KMS-11 (cell line): Measurements from ENCODE around the gene ADGRV1.

Experiments
- H2AFZ ChIP-seq: fragments of 200-600 bp; sonication (generic); 2 replicates; pipeline ENCODE4 v1.6.1; 2016; ENCODE audit warnings: antibody characterized with exemption, mixed run types, low read depth
- H3K27ac ChIP-seq: fragments of 200-600 bp; sonication (generic); 2 replicates; pipeline ENCODE4 v1.6.1; 2016; ENCODE audit warnings: mild to moderate bottlenecking, mixed run types
- H3K27me3 ChIP-seq: fragments of 200-600 bp; sonication (generic); 2 replicates; pipeline ENCODE4 v1.6.1; 2017; ENCODE audit warnings: mild to moderate bottlenecking, low read depth, mixed run types, moderate library complexity; ENCODE audit not compliant: insufficient read depth
- H3K36me3 ChIP-seq: fragments of 200-600 bp; sonication (generic); 2 replicates; pipeline ENCODE4 v1.6.1; 2017; ENCODE audit warnings: mild to moderate bottlenecking, mixed run types; ENCODE audit not compliant: insufficient read depth
- H3K4me1 ChIP-seq: fragments of 200-600 bp; sonication (generic); 2 replicates; pipeline ENCODE4 v1.6.1; 2016; ENCODE audit warnings: mild to moderate bottlenecking, low read depth, mixed run types; ENCODE audit not compliant: poor library complexity, severe bottlenecking
- H3K4me2 ChIP-seq: fragments of 200-600 bp; sonication (generic); 2 replicates; pipeline ENCODE4 v1.7.0; 2016; ENCODE audit warnings: mild to moderate bottlenecking, mixed run types
- H3K4me3 ChIP-seq: fragments of 200-600 bp; sonication (generic); IDR thresholded peaks from 2 replicates; pipeline ENCODE4 v1.6.1; 2017; ENCODE audit warnings: low read depth, low read length, mixed read lengths; ENCODE audit not compliant: insufficient read depth
- H3K79me2 ChIP-seq: fragments of 200-600 bp; sonication (generic); 2 replicates; pipeline ENCODE4 v1.6.1; 2016; ENCODE audit warnings: low read depth, mixed run types; ENCODE audit not compliant: insufficient read depth
- H3K9ac ChIP-seq: fragments of 200-600 bp; sonication (generic); 2 replicates; pipeline ENCODE4 v1.6.1; 2016; ENCODE audit warnings: mild to moderate bottlenecking, mixed run types
- H4K20me1 ChIP-seq: fragments of 200-600 bp; sonication (generic); 2 replicates; pipeline ENCODE4 v1.6.1; 2016; ENCODE audit warnings: mild to moderate bottlenecking, mixed run types; ENCODE audit not compliant: insufficient read depth
- TF ChIP-seq, protein P1 (sequence below): fragments of 200-600 bp; sonication (generic); conservative IDR thresholded peaks from 2 replicates; pipeline ENCODE4 v1.6.1; 2017; ENCODE audit warnings: low read depth, mild to moderate bottlenecking, antibody characterized with exemption, low read length, moderate library complexity, mixed read lengths

Gene ADGRV1, protein sequence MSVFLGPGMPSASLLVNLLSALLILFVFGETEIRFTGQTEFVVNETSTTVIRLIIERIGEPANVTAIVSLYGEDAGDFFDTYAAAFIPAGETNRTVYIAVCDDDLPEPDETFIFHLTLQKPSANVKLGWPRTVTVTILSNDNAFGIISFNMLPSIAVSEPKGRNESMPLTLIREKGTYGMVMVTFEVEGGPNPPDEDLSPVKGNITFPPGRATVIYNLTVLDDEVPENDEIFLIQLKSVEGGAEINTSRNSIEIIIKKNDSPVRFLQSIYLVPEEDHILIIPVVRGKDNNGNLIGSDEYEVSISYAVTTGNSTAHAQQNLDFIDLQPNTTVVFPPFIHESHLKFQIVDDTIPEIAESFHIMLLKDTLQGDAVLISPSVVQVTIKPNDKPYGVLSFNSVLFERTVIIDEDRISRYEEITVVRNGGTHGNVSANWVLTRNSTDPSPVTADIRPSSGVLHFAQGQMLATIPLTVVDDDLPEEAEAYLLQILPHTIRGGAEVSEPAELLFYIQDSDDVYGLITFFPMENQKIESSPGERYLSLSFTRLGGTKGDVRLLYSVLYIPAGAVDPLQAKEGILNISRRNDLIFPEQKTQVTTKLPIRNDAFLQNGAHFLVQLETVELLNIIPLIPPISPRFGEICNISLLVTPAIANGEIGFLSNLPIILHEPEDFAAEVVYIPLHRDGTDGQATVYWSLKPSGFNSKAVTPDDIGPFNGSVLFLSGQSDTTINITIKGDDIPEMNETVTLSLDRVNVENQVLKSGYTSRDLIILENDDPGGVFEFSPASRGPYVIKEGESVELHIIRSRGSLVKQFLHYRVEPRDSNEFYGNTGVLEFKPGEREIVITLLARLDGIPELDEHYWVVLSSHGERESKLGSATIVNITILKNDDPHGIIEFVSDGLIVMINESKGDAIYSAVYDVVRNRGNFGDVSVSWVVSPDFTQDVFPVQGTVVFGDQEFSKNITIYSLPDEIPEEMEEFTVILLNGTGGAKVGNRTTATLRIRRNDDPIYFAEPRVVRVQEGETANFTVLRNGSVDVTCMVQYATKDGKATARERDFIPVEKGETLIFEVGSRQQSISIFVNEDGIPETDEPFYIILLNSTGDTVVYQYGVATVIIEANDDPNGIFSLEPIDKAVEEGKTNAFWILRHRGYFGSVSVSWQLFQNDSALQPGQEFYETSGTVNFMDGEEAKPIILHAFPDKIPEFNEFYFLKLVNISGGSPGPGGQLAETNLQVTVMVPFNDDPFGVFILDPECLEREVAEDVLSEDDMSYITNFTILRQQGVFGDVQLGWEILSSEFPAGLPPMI (N-terminal part only)

DNA sequence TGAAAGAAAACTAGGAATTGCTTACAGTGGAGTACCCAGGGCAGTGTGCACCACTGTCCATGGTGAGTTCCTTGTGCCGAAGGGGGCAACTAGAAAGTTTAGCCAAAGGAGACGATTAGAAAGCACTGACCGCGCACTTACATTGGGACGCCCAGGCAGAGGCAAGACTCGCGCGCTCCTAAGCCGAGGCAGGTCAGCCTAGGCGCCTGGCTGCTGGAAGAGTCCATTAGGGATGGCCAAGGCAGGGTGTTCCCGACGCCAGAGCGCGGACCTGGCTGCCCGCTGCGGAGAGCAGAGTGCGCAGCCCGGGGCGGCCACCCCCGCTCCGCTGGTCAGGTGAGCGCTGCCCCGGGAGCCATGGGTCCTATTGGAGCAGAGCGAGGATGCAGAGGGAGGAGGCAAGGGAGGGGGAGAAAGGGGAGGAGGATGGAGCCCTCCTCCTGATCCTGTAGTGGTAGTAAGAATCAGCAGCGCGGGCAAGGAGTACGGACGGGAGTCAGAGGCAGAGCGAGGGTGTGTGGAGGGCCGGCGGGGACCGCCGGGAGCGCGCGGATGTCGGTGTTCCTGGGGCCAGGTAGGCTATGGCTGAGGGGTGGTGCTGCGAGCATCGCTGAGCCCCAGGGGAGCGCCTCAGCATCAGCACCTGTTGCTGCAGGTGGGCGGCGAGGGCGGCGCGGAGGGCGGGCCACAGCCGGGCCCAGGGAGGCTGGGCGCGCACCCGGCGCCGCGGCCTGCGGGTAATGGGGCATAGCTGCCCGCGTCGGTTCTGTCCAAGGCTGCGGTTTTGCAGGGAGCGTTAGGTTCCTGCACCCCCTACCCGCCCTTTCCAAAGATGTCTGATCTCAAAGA lies at the start of gene ADGRV1:
TSS of gene ADGRV1 (plus strand) at position 454 of the 849 bp plus-strand sequence. CDS start at position 553, 99 bp downstream.
- Histone ChIP-seq H3K4me2 (no peak within 1 kb of the TSS), H3K79me2 (no peaks in the 10 kb centered on the region), H3K27me3 (no peaks in the 10 kb centered on the region), H3K9ac (no peak within 1 kb of the TSS), H3K4me1 (no peaks in the 10 kb centered on the region), H4K20me1 (no peaks in the 10 kb centered on the region), H3K4me3 (no peak within 1 kb of the TSS), H2AFZ (no peak within 1 kb of the TSS), H3K36me3 (no peaks in the 10 kb centered on the region), H3K27ac (no peak within 1 kb of the TSS)
- TF ChIP-seq, protein P1, sequence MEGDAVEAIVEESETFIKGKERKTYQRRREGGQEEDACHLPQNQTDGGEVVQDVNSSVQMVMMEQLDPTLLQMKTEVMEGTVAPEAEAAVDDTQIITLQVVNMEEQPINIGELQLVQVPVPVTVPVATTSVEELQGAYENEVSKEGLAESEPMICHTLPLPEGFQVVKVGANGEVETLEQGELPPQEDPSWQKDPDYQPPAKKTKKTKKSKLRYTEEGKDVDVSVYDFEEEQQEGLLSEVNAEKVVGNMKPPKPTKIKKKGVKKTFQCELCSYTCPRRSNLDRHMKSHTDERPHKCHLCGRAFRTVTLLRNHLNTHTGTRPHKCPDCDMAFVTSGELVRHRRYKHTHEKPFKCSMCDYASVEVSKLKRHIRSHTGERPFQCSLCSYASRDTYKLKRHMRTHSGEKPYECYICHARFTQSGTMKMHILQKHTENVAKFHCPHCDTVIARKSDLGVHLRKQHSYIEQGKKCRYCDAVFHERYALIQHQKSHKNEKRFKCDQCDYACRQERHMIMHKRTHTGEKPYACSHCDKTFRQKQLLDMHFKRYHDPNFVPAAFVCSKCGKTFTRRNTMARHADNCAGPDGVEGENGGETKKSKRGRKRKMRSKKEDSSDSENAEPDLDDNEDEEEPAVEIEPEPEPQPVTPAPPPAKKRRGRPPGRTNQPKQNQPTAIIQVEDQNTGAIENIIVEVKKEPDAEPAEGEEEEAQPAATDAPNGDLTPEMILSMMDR, result no peak

DNA sequence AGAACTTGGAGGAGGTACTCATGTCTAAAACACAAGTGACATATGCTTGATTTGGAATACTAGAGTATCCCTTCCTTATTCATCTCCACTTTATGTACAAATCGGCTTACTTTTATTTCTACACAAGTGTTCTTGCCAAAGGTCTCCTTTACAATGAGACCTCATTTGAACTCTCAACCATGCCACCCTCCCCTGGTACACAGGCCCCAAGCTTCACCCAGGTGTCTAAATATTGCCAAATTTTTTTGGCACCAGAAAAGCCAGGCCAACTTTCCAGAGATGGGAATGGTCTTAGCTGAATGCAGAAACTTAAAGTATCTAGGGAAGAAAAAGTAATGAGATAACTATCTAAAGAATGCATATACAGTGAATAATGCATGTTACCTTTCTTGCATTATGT lies 48.2 kb upstream of the ADGRV1 start:
- no peak overlapping the region for H3K4me3 ChIP-seq
- H3K4me2 ChIP-seq, result no peak overlapping the region
- H3K27ac ChIP-seq, result no peak overlapping the region
- no peaks in the 10 kb centered on the region for H4K20me1 ChIP-seq
- no peaks in the 10 kb centered on the region for H3K79me2 ChIP-seq
- no peaks in the 10 kb centered on the region for H3K27me3 ChIP-seq
- TF ChIP-seq, protein P1, result no peak
- no peaks in the 10 kb centered on the region for H3K4me1 ChIP-seq
- no peak overlapping the region for H3K9ac ChIP-seq
- H2AFZ ChIP-seq, result no peak overlapping the region
- H3K36me3 ChIP-seq, result no peaks in the 10 kb centered on the region

DNA sequence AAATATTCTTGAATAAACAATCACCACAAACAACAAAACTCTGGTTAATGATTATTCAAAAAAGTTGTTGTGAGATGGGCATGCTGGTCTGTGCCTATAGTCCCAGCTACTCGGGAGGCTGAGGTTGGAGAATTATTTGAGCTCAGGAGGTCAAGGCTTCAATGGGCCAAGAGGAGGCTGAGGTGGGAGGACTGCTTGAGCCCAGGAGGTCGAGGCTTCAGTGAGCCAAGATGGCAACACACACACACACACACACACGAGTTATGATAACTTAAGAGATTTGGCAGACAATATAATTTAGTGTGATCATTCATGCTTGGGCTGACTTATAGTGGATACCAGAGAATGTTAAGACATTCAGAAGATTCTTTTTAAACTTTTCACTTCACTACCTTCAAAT lies 44.1 kb upstream of the ADGRV1 start:
- Histone ChIP-seq H3K27ac (no peak overlapping the region), H2AFZ (no peak overlapping the region), H3K36me3 (no peaks in the 10 kb centered on the region), H3K4me3 (no peak overlapping the region), H4K20me1 (no peaks in the 10 kb centered on the region), H3K27me3 (no peaks in the 10 kb centered on the region), H3K79me2 (no peaks in the 10 kb centered on the region), H3K4me1 (peaks cover 18% of the 10 kb centered on the region), H3K4me2 (no peak overlapping the region), H3K9ac (no peak overlapping the region)
- TF ChIP-seq, protein P1, result no peak
